Measurements from ENCODE around the gene ATP2A1. TPM values are rescaled to one million over a fixed set of nuclear protein-coding genes. Genes with fewer than 3 reads are reported as not detected.

Gene ATP2A1
- 1 to 10 TPM; 3.3 to 3.8 TPM for total RNA-seq

GRCh38 chr16:28878083-28878926 lies at the start of gene ATP2A1:
ATP2A1 (plus strand) TSS chr16:28878488; CDS start chr16:28878672, 184 bp downstream.
- intact Hi-C loops (cut with micrococcal nuclease), result no loop called here
- H3K9me3 Mint-ChIP-seq, result no peaks in the 10 kb centered on the region

GRCh38 chr16:28829747-28830146 lies 48.5 kb upstream of the ATP2A1 start:
- intact Hi-C loops (cut with micrococcal nuclease), result loop anchor here (10.0 kb wide), 1 partner anchor 995 kb away; the partner anchor contains the start of gene MVP
- Mint-ChIP-seq H3K27me3 (no peaks in the 10 kb centered on the region), H3K27ac (no peak overlapping the region), H3K4me3 (no peak overlapping the region), H3K36me3 (peaks cover 88% of the 10 kb centered on the region), H3K9me3 (no peaks in the 10 kb centered on the region), H3K4me1 (ENCODE audit: low read depth) (peaks cover 22% of the 10 kb centered on the region)
- POLR2A ChIA-PET, result interaction anchor here (1.1 kb wide), 1 partner anchor 15 kb away, joined by 3 read pairs; no protein-coding TSS in a partner anchor
- CTCF ChIA-PET, result no interaction called here
- no peak for DNase-seq

More at GRCh38 chr16:28878083-28878926, at the start of gene ATP2A1:
- peaks cover 2% of the 10 kb centered on the region for H3K36me3 Mint-ChIP-seq
- POLR2A ChIA-PET, result interaction anchor here (2.0 to 3.0 kb wide), 2 partner anchors 14 to 56 kb away, joined by 7 to 9 read pairs; partner anchors contain the start of genes ATXN2L and SH2B1
- no peak within 1 kb of the TSS for H3K27ac Mint-ChIP-seq
- no peak for DNase-seq
- CTCF ChIA-PET, result interaction anchor here (1.5 to 2.8 kb wide), 4 partner anchors 14 to 67 kb away, joined by 4 to 15 read pairs (median 6); no protein-coding TSS in a partner anchor
- H3K27me3 Mint-ChIP-seq, result peaks cover 7% of the 10 kb centered on the region
- peaks cover 20% of the 10 kb centered on the region for H3K4me1 Mint-ChIP-seq (ENCODE audit: low read depth)
- peak within 1 kb of the TSS; percentile 88 for H3K4me3 Mint-ChIP-seq

DNA sequence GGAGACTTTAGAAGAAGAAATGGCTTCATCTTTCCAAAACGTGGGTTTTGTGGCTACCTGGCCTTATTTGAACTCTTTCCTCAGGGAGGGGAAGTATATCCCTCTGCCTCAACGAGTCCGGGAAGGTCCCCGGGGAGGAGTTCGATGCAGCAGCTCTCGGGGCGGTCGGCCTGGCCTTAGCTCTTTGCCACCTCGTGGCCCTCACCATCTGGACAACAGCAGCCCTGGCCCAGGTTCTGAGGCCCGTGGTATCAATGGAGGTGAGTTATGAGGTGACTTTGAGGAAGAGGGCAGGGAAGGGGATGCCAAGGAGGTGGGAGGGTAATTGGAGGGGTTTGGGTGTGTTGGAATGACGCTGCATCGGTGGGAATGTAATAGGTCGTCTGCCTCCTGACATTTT lies 47.8 kb upstream of the ATP2A1 start:
- H3K27me3 Mint-ChIP-seq, result no peaks in the 10 kb centered on the region
- intact Hi-C loops (cut with micrococcal nuclease), result no loop called here
- no peak overlapping the region for H3K4me3 Mint-ChIP-seq
- peaks cover 16% of the 10 kb centered on the region for H3K4me1 Mint-ChIP-seq (ENCODE audit: low read depth)
- DNase-seq, result no peak
- H3K9me3 Mint-ChIP-seq, result no peaks in the 10 kb centered on the region
- H3K36me3 Mint-ChIP-seq, result peaks cover 86% of the 10 kb centered on the region
- POLR2A ChIA-PET, result no interaction called here
- CTCF ChIA-PET, result no interaction called here
- no peak overlapping the region for H3K27ac Mint-ChIP-seq

DNA sequence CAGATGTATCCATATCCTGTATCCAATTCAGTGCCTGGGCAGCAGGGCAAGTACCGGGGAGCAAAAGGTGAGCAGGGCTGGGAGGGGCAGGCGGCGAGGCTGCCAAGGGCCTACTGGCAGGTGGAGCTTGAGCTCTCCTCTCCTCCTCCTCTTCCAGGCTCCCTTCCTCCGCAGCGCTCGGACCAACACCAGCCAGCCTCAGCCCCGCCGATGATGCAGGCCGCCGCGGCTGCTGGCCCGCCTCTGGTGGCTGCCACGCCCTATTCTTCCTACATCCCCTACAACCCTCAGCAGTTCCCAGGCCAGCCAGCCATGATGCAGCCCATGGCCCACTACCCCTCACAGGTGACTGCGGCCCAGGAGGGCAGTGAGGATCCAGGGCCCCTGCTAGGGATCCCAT lies 43.9 kb upstream of the ATP2A1 start:
- intact Hi-C loops (cut with micrococcal nuclease), result no loop called here
- CTCF ChIA-PET, result no interaction called here
- H3K36me3 Mint-ChIP-seq, result peaks cover 65% of the 10 kb centered on the region
- no peaks in the 10 kb centered on the region for H3K27me3 Mint-ChIP-seq
- H3K4me1 Mint-ChIP-seq (ENCODE audit: low read depth), result peaks cover 20% of the 10 kb centered on the region
- no peak overlapping the region for H3K4me3 Mint-ChIP-seq
- no peak overlapping the region for H3K27ac Mint-ChIP-seq
- DNase-seq, result no peak
- POLR2A ChIA-PET, result no interaction called here
- H3K9me3 Mint-ChIP-seq, result no peaks in the 10 kb centered on the region

- ChIA-PET CTCF (interaction anchor here (1.9 kb wide), 1 partner anchor 10 kb away, joined by 9 read pairs; the partner anchor contains the start of gene TUFM), POLR2A (no interaction called here)
- Mint-ChIP-seq H3K9me3 (no peaks in the 10 kb centered on the region), H3K27me3 (no peaks in the 10 kb centered on the region), H3K36me3 (peaks cover 57% of the 10 kb centered on the region), H3K4me1 (ENCODE audit: low read depth) (peaks cover 19% of the 10 kb centered on the region), H3K4me3 (no peak overlapping the region), H3K27ac (no peak overlapping the region)
- DNase-seq, result no peak
- intact Hi-C loops (cut with micrococcal nuclease), result no loop called here
Observed at GRCh38 chr16:28834873-28835863, 43.1 kb upstream of the ATP2A1 start.

DNA sequence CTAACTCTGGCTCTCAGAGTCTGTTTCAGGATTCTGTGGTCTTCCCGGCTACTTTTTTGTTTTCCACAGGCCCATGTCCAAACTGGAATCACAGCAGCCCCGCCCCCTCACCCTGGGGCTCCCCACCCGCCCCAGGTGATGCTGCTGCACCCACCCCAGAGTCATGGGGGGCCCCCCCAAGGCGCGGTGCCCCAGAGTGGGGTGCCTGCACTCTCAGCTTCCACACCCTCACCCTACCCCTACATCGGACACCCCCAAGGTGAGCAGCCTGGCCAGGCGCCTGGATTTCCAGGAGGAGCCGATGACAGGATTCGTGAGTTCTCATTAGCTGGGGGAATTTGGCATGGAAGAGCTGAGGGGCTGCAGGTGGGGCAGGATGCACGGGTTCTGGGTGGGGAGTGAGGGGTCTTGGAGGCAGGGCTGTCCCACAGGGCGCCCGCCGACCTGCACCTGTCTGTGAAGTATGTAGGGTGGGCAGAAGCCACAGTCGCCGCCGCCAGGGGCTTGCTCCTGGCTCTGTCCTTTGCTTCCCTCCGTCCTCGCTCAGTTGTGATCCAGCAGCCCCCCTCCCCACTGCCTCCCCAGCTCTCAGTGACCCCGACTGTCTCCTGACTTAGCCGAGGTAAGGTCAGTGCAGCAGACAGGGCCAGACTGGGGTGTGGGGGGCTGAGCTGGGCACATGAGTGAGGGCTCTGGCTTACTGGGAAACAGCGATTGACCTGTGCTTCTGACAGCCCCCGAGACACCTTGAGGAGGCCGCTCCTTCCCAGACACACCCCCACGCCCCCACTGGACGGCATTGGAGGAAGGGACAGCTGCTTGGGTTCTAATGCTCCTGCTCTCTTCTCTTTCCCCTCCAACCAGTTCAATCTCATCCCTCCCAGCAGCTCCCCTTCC lies 42.2 kb upstream of the ATP2A1 start:
- POLR2A ChIA-PET, result interaction anchor here (2.4 kb wide), 1 partner anchor 13 kb away, joined by 9 read pairs; the partner anchor contains the start of gene ATXN2L
- intact Hi-C loops (cut with micrococcal nuclease), result no loop called here
- Mint-ChIP-seq H3K4me1 (ENCODE audit: low read depth) (peaks cover 19% of the 10 kb centered on the region), H3K36me3 (peaks cover 48% of the 10 kb centered on the region), H3K27me3 (no peaks in the 10 kb centered on the region), H3K9me3 (no peaks in the 10 kb centered on the region), H3K4me3 (no peak overlapping the region), H3K27ac (no peak overlapping the region)
- CTCF ChIA-PET, result interaction anchor here (1.9 kb wide), 1 partner anchor 9 kb away, joined by 9 read pairs; the partner anchor contains the start of gene TUFM
- DNase-seq, result no peak

GRCh38 chr16:28836761-28837064 lies 41.6 kb upstream of the ATP2A1 start:
- ChIA-PET CTCF (interaction anchor here (1.9 kb wide), 1 partner anchor 9 kb away, joined by 9 read pairs; the partner anchor contains the start of gene TUFM), POLR2A (interaction anchor here (2.4 kb wide), 1 partner anchor 14 kb away, joined by 9 read pairs; the partner anchor contains the start of gene ATXN2L)
- no peak overlapping the region for H3K4me3 Mint-ChIP-seq

GRCh38 chr16:28837672-28838557 lies 40.4 kb upstream of the ATP2A1 start:
- no peaks in the 10 kb centered on the region for H3K9me3 Mint-ChIP-seq
- H3K4me3 Mint-ChIP-seq, result no peak overlapping the region
- H3K27ac Mint-ChIP-seq, result peak overlapping the region; percentile 73
- no peak for DNase-seq
- H3K36me3 Mint-ChIP-seq, result peaks cover 43% of the 10 kb centered on the region
- ChIA-PET CTCF (interaction anchor here (0.6 to 1.5 kb wide), 3 partner anchors 9 to 298 kb away, joined by 3 to 8 read pairs (median 3); no protein-coding TSS in a partner anchor), POLR2A (interaction anchor here (0.8 to 2.4 kb wide), 4 partner anchors 9 to 26 kb away, joined by 3 to 10 read pairs (median 6); partner anchors contain the start of genes ATXN2L, SH2B1 and TUFM)
- intact Hi-C loops (cut with micrococcal nuclease), result loop anchor here (1.0 kb wide), 1 partner anchor 14 kb away; no protein-coding TSS in a partner anchor
- H3K4me1 Mint-ChIP-seq (ENCODE audit: low read depth), result peaks cover 19% of the 10 kb centered on the region
- H3K27me3 Mint-ChIP-seq, result no peaks in the 10 kb centered on the region

More at GRCh38 chr16:28836761-28837064, 41.6 kb upstream of the ATP2A1 start:
- intact Hi-C loops (cut with micrococcal nuclease), result no loop called here
- DNase-seq, result no peak
- peaks cover 49% of the 10 kb centered on the region for H3K36me3 Mint-ChIP-seq
- H3K27ac Mint-ChIP-seq, result no peak overlapping the region
- H3K4me1 Mint-ChIP-seq (ENCODE audit: low read depth), result peaks cover 19% of the 10 kb centered on the region
- H3K9me3 Mint-ChIP-seq, result no peaks in the 10 kb centered on the region
- H3K27me3 Mint-ChIP-seq, result no peaks in the 10 kb centered on the region

GRCh38 chr16:28838558-28838918 lies 39.8 kb upstream of the ATP2A1 start:
- CTCF ChIA-PET, result interaction anchor here (0.6 to 1.5 kb wide), 2 partner anchors 107 to 299 kb away, joined by 3 to 8 read pairs; no protein-coding TSS in a partner anchor
- Mint-ChIP-seq H3K36me3 (peaks cover 43% of the 10 kb centered on the region), H3K9me3 (no peaks in the 10 kb centered on the region), H3K4me1 (ENCODE audit: low read depth) (peaks cover 19% of the 10 kb centered on the region), H3K4me3 (no peak overlapping the region), H3K27ac (peak overlapping the region; percentile 73), H3K27me3 (no peaks in the 10 kb centered on the region)
- DNase-seq, result no peak
- intact Hi-C loops (cut with micrococcal nuclease), result loop anchor here (1.0 kb wide), 1 partner anchor 14 kb away; no protein-coding TSS in a partner anchor
- POLR2A ChIA-PET, result interaction anchor here (1.1 to 2.4 kb wide), 3 partner anchors 11 to 25 kb away, joined by 4 to 10 read pairs (median 9); partner anchors contain the start of genes ATXN2L and SH2B1

- intact Hi-C loops (cut with micrococcal nuclease), result no loop called here
Observed at GRCh38 chr16:28839004-28839639, 39.2 kb upstream of the ATP2A1 start.

More at GRCh38 chr16:28839004-28839639, 39.2 kb upstream of the ATP2A1 start:
- H3K4me3 Mint-ChIP-seq, result no peak overlapping the region
- DNase-seq, result no peak
- ChIA-PET CTCF (interaction anchor here (0.6 kb wide), 1 partner anchor 300 kb away, joined by 3 read pairs; no protein-coding TSS in a partner anchor), POLR2A (interaction anchor here (1.7 kb wide), 1 partner anchor 24 kb away, joined by 4 read pairs; the partner anchor contains the start of gene SH2B1)
- H3K27ac Mint-ChIP-seq, result no peak overlapping the region
- no peaks in the 10 kb centered on the region for H3K9me3 Mint-ChIP-seq
- peaks cover 19% of the 10 kb centered on the region for H3K4me1 Mint-ChIP-seq (ENCODE audit: low read depth)
- no peaks in the 10 kb centered on the region for H3K27me3 Mint-ChIP-seq
- peaks cover 41% of the 10 kb centered on the region for H3K36me3 Mint-ChIP-seq
